Fibroblast of lung (primary cell): ENCODE measurements around the gene CEP63.

ENCODE experiments used
- EZH2 ChIP-seq: IDR thresholded peaks from 2 replicates; pipeline ENCODE4 v1.5.1; 2012; ENCODE audit warnings: low read length, control low read depth, mild to moderate bottlenecking; ENCODE audit errors: missing control alignments
- TF ChIP-seq, protein P1 (sequence below), 2 donors: IDR thresholded peaks in 1 of 2; conservative IDR thresholded peaks in 1 of 2; 1 replicate in 1 of 2; 2 replicates in 1 of 2; pipeline ENCODE4 v1.5.1; 2011 to 2012; ENCODE audit warnings: low read length in 2 of 2, control low read depth in 1 of 2, inconsistent platforms in 1 of 2, low read depth in 1 of 2, mild to moderate bottlenecking in 1 of 2

- TF ChIP-seq, protein P1, sequence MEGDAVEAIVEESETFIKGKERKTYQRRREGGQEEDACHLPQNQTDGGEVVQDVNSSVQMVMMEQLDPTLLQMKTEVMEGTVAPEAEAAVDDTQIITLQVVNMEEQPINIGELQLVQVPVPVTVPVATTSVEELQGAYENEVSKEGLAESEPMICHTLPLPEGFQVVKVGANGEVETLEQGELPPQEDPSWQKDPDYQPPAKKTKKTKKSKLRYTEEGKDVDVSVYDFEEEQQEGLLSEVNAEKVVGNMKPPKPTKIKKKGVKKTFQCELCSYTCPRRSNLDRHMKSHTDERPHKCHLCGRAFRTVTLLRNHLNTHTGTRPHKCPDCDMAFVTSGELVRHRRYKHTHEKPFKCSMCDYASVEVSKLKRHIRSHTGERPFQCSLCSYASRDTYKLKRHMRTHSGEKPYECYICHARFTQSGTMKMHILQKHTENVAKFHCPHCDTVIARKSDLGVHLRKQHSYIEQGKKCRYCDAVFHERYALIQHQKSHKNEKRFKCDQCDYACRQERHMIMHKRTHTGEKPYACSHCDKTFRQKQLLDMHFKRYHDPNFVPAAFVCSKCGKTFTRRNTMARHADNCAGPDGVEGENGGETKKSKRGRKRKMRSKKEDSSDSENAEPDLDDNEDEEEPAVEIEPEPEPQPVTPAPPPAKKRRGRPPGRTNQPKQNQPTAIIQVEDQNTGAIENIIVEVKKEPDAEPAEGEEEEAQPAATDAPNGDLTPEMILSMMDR (conservative IDR thresholded peaks at IDR 0.05 in 1 of 2, IDR thresholded peaks at IDR 0.05 in 1 of 2; ENCODE audit: low read depth in 1 of 2, low read length in 2 of 2) = no peak
- TF ChIP-seq EZH2 = no peak
Measured at GRCh38 chr3:134494495-134494894, 8.6 kb downstream of the CEP63 start.
